ENCODE data around the gene TIAM2.

TIAM2 gene

GRCh38 chr6:155026706-155027045 is 31.6 kb downstream of the TIAM2 start:
- DNase-seq, result no peak

- DNase-seq, result no peak
Measured at GRCh38 chr6:155030148-155030720, 35.1 kb downstream of the TIAM2 start.

- no peak for DNase-seq
Measured at GRCh38 chr6:155031091-155031490, 36.0 kb downstream of the TIAM2 start.

- no peak for DNase-seq
Measured at GRCh38 chr6:155033021-155033791, 38.1 kb downstream of the TIAM2 start.

GRCh38 chr6:155036907-155037306 is 41.8 kb downstream of the TIAM2 start:
- no peak for DNase-seq

- DNase-seq, result no peak
Measured at GRCh38 chr6:155038104-155038503, 43.0 kb downstream of the TIAM2 start.

GRCh38 chr6:155038527-155038926 is 43.4 kb downstream of the TIAM2 start:
- no peak for DNase-seq

- no peak for DNase-seq
Measured at GRCh38 chr6:155039618-155040017, 44.5 kb downstream of the TIAM2 start.

GRCh38 chr6:155040154-155040553 is 45.0 kb downstream of the TIAM2 start:
- no peak for DNase-seq

GRCh38 chr6:155040901-155041650 is 46.0 kb downstream of the TIAM2 start:
- no peak for DNase-seq

- DNase-seq, result no peak
Measured at GRCh38 chr6:155041741-155042279, 46.7 kb downstream of the TIAM2 start.

GRCh38 chr6:155042983-155043382 is 47.9 kb downstream of the TIAM2 start:
- no peak for DNase-seq

- no peak for DNase-seq
Measured at GRCh38 chr6:155045561-155046404, 50.7 kb downstream of the TIAM2 start.

- DNase-seq, result no peak
Measured at GRCh38 chr6:155047523-155047922, 52.4 kb downstream of the TIAM2 start.

- no peak for DNase-seq
Measured at GRCh38 chr6:155050311-155050710, 55.2 kb downstream of the TIAM2 start.

- no peak for DNase-seq
Measured at GRCh38 chr6:155054491-155055250, 59.6 kb downstream of the TIAM2 start.

GRCh38 chr6:155055729-155056128 is 60.6 kb downstream of the TIAM2 start:
- no peak for DNase-seq

- no peak for DNase-seq
Measured at GRCh38 chr6:155056756-155057155, 61.6 kb downstream of the TIAM2 start.

GRCh38 chr6:155061381-155061780 is 66.3 kb downstream of the TIAM2 start:
- no peak for DNase-seq

GRCh38 chr6:155062866-155063341 is 67.8 kb downstream of the TIAM2 start:
- DNase-seq, result no peak

GRCh38 chr6:155064303-155064702 is 69.2 kb downstream of the TIAM2 start:
- DNase-seq, result no peak

GRCh38 chr6:155066361-155066760 is 71.2 kb downstream of the TIAM2 start:
- DNase-seq, result no peak
